Measurements from ENCODE around the gene PET117. TPM values are rescaled to one million over a fixed set of nuclear protein-coding genes. Genes with fewer than 3 reads are reported as not detected.

PET117 gene
- 19.5 to 30.1 TPM (median 26.6 TPM) in 5 replicates for total RNA-seq (2022; extraction: Qiagen RNA extraction)

DNA sequence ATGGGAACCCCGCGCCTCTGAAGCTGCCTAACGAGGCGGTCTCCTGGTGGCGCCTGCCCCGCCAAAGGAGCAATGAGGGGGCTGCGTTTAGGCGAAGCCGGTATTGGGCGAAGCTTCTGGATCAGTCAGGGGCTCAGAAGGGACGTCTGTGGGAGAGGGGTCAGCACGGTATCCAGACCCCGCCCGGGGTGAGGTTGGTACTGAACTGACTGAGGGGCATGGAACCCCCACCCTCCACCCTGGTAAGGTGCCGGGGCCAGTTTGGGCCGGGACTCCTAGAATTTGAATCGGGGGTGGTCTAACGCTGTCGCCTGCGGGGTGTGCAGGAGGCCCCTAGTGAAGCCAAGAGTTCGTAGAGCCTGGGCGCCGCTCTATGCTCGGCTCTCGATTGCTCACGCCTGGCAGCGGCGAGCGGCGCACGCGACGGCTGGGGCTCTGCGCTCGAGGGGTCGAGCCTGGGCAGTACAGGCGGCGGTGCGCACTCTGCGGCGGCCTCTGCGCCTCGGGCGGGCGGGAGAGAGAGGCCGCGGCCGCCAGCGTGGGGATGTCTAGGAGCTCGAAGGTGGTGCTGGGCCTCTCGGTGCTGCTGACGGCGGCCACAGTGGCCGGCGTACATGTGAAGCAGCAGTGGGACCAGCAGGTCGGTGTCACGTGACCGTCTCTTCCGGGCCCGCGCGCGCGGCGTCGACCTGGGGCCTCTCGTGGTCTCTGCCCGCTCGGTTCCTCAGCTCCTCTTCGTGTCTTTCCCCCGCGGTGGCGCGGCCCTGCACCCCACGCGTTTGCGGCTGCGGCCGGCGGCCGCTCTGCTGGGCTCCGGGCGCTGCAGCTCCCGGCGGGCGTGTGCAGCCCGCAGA is at the start of gene PET117, which contains the start of gene KAT14:
Gene PET117 (plus strand): TSS at position 452 of the 854 bp plus-strand sequence. CDS start 93 bp downstream, at position 545.
Gene KAT14 (plus strand): TSS at position 452 of the 854 bp plus-strand sequence. CDS start 4,798 bp downstream, outside the sequence.

Other genes with a start within 250 kb of the PET117 start
- 219 to 240 TPM (median 226 TPM) in 5 replicates for gene SNX5, start 169.1 kb upstream of the PET117 start, total RNA-seq (2022; extraction: Qiagen RNA extraction)
- gene MGME1, start 168.8 kb upstream of the PET117 start, total RNA-seq (2022; extraction: Qiagen RNA extraction) = 40.0 to 47.8 TPM (median 43.1 TPM) in 5 replicates
- 0.07 to 0.42 TPM (median 0.18 TPM) in 5 replicates for gene OVOL2, start 79.9 kb upstream of the PET117 start, total RNA-seq (2022; extraction: Qiagen RNA extraction)
- 9.3 to 10.5 TPM (median 9.8 TPM) in 5 replicates for gene KAT14, start within 50 bp of the PET117 start, total RNA-seq (2022; extraction: Qiagen RNA extraction)
- gene ZNF133, start 150.7 kb downstream of the PET117 start, total RNA-seq (2022; extraction: Qiagen RNA extraction) = 9.0 to 11.5 TPM (median 10.1 TPM) in 5 replicates